ENCODE data around the gene UQCR10. TPM values are rescaled to one million over a fixed set of nuclear protein-coding genes. Genes with fewer than 3 reads are reported as not detected.

The UQCR10 gene
- total and polyA plus RNA-seq, 2 of the 4 experiments (the other 2 are of a cell fraction) = 103 to 260 TPM

- Histone ChIP-seq H3K14ac (replicated peaks; ENCODE audit: low read depth, low read length) (peak within 1 kb of the TSS; percentile 100), H4K91ac (ENCODE audit: insufficient read depth, low read depth, low read length) (peak within 1 kb of the TSS; percentile 99), H2AK9ac (replicated peaks; ENCODE audit: low read depth, low read length, poor library complexity) (peak within 1 kb of the TSS; percentile 98), H2BK120ac (ENCODE audit: low read depth, low read length) (peak within 1 kb of the TSS; percentile 89), H3K18ac (ENCODE audit: low read depth, low read length) (peak within 1 kb of the TSS; percentile 96), H3K23ac (ENCODE audit: low read depth, low read length) (peak within 1 kb of the TSS; percentile 100), H2AFZ (replicated peaks; ENCODE audit: low read length, poor library complexity) (peak within 1 kb of the TSS; percentile 99), H3K56ac (ENCODE audit: extremely low read depth, insufficient read depth, low read length) (peak within 1 kb of the TSS; percentile 82), H3K27ac (ENCODE audit: insufficient read depth, low read length) (peak within 1 kb of the TSS; percentile 94), H4K20me1 (ENCODE audit: insufficient read depth, low read length) (peaks cover 5% of the 10 kb centered on the region), H3K4me1 (ENCODE audit: control insufficient read depth, insufficient read depth, low read length) (peaks cover 4% of the 10 kb centered on the region; the same call in 1 of the 2 replicates), H3K4me3 (ENCODE audit: insufficient read depth, low read depth, low read length) (peak within 1 kb of the TSS; percentile 82), H3K9ac (ENCODE audit: low read depth, low read length) (peak within 1 kb of the TSS; percentile 96), H4K8ac (ENCODE audit: low read depth in 2 of 2, low read length in 2 of 2) (peak within 1 kb of the TSS; percentile 89 to 99), H3K79me1 (ENCODE audit: low read depth in 1 of 2, low read length in 2 of 2) (peaks cover 22 to 72% of the 10 kb centered on the region in 2 experiments), H3K27me3 (ENCODE audit: control insufficient read depth, insufficient read depth, low read length) (no peaks in the 10 kb centered on the region), H3K9me3 (ENCODE audit: control insufficient read depth, insufficient read depth, low read length) (no peaks in the 10 kb centered on the region), H3K4me2 (ENCODE audit: low read depth, low read length) (peak within 1 kb of the TSS; percentile 89), H2AK5ac (ENCODE audit: low read depth, low read length) (peak within 1 kb of the TSS; percentile 98), H2BK20ac (ENCODE audit: low read depth, low read length) (peak within 1 kb of the TSS; percentile 38; the same call in 1 of the 2 replicates), H3K36me3 (ENCODE audit: control insufficient read depth, insufficient read depth, low read length) (peaks cover 12% of the 10 kb centered on the region), H2BK5ac (ENCODE audit: low read depth, low read length, poor library complexity, severe bottlenecking) (peak within 1 kb of the TSS; percentile 98), H3K4ac (ENCODE audit: low read depth, low read length) (peak within 1 kb of the TSS; percentile 99), H2BK15ac (ENCODE audit: low read depth, low read length) (peak within 1 kb of the TSS; percentile 71; the same call in 2 of the 3 replicates), H4K5ac (ENCODE audit: low read depth, low read length) (peak within 1 kb of the TSS; percentile 99), H3K9me1 (ENCODE audit: insufficient read depth, low read length) (peaks cover 9% of the 10 kb centered on the region)
- DNase-seq (peak; percentile 95), ATAC-seq (ENCODE audit: low read depth) (peak; percentile 99)
- TF ChIP-seq MAZ (IDR thresholded peaks at IDR 0.05; ENCODE audit: borderline replicate concordance, low read depth, low read length) (peak; percentile 46; the same call in 1 of the 2 replicates), POLR2A (IDR thresholded peaks at IDR 0.05; ENCODE audit: low read depth, low read length) (peak; percentile 37; the same call in 1 of the 2 replicates)
- TF ChIP-seq, protein P1, sequence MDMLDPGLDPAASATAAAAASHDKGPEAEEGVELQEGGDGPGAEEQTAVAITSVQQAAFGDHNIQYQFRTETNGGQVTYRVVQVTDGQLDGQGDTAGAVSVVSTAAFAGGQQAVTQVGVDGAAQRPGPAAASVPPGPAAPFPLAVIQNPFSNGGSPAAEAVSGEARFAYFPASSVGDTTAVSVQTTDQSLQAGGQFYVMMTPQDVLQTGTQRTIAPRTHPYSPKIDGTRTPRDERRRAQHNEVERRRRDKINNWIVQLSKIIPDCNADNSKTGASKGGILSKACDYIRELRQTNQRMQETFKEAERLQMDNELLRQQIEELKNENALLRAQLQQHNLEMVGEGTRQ (IDR thresholded peaks at IDR 0.05; ENCODE audit: low read depth, low read length) = no peak
- POLR2A ChIA-PET (ENCODE audit: unreplicated experiment) = no interaction called here
- WGBS, 2 experiments (ENCODE audit: extremely low coverage in 2 of 2, insufficient read length in 1 of 2) = 0% methylated on average over 3 of the region's 32 CpGs; no CpG with 5 or more reads in 1 of the 2 experiments
- dilution Hi-C loops (cut with HindIII; ENCODE audit: low sequenced_read_pairs, unreplicated experiment) (no loop called here), intact Hi-C loops (cut with micrococcal nuclease) (no loop called here), in situ Hi-C loops (cut with MboI; ENCODE audit: low sequenced_read_pairs) (no loop called here)
- no TSS peak for BruUV-seq (replicated peaks)
- CTCF ChIA-PET = no interaction called here
These were observed 468 bp upstream of the UQCR10 start, which contains the start of gene ZMAT5 for GRCh38 chr22:29766632-29767170. TSS of gene ZMAT5 (minus strand) at chr22:29767007. CDS start at chr22:29748544, 18,463 bp downstream.
